GM23338 (cell line): ENCODE data around the gene TENT4B. TPM values are rescaled to one million over a fixed set of nuclear protein-coding genes. Genes with fewer than 3 reads are reported as not detected.

ENCODE experiments used
- ATAC-seq: fragments of 200-7000 bp; cut with Tn5 transposase; 3 replicates; pipeline ENCODE4 v1.9.1; 2020
- DNase-seq: peaks from one replicate; pipeline ENCODE4 v3.0.0-alpha.2; 2015; ENCODE audit warnings: low spot score
- H2AFZ ChIP-seq: fragments of 200-600 bp; sonication (generic); 2 replicates; pipeline ENCODE4 v1.8.0; 2016; ENCODE audit warnings: antibody characterized with exemption, mild to moderate bottlenecking, moderate library complexity
- H3F3A ChIP-seq: fragments of 200-600 bp; sonication (generic); replicated peaks from 2 replicates; pipeline ENCODE4 v1.8.0; 2017; ENCODE audit warnings: antibody characterized with exemption, mixed run types, low read depth
- H3K27ac ChIP-seq: fragments of 200-600 bp; sonication (generic); 2 replicates; pipeline ENCODE4 v1.6.1; 2016; ENCODE audit warnings: low read depth
- H3K27me3 ChIP-seq: fragments of 200-600 bp; sonication (generic); 2 replicates; pipeline ENCODE4 v1.8.0; 2016; ENCODE audit warnings: mild to moderate bottlenecking, mixed run types, moderate library complexity; ENCODE audit not compliant: insufficient read depth
- H3K36me3 ChIP-seq: fragments of 200-600 bp; sonication (generic); 2 replicates; pipeline ENCODE4 v1.8.0; 2016; ENCODE audit warnings: mild to moderate bottlenecking; ENCODE audit not compliant: insufficient read depth
- H3K4me1 ChIP-seq: fragments of 200-600 bp; sonication (generic); 2 replicates; pipeline ENCODE4 v1.8.0; 2016; ENCODE audit warnings: mild to moderate bottlenecking, moderate library complexity; ENCODE audit not compliant: insufficient read depth
- H3K4me2 ChIP-seq: fragments of 200-600 bp; sonication (generic); 2 replicates; pipeline ENCODE4 v1.7.1; 2017; ENCODE audit warnings: mixed run types
- H3K4me3 ChIP-seq: fragments of 200-600 bp; sonication (generic); 2 replicates; pipeline ENCODE4 v1.6.1; 2016; ENCODE audit warnings: mixed run types
- H3K79me2 ChIP-seq: fragments of 200-600 bp; sonication (generic); replicated peaks from 2 replicates; pipeline ENCODE4 v1.8.0; 2017; ENCODE audit warnings: mild to moderate bottlenecking; ENCODE audit not compliant: insufficient read depth
- H3K9me2 ChIP-seq: fragments of 200-600 bp; sonication (generic); 2 replicates; pipeline ENCODE4 v1.8.0; 2017; ENCODE audit not compliant: insufficient read depth
- H4K20me1 ChIP-seq: fragments of 200-600 bp; sonication (generic); replicated peaks from 2 replicates; pipeline ENCODE4 v1.8.0; 2017; ENCODE audit warnings: mild to moderate bottlenecking; ENCODE audit not compliant: insufficient read depth
- H3K27ac Mint-ChIP-seq: 2 replicates; pipeline ENCODE4 v1.8.0; 2020; ENCODE audit warnings: inconsistent platforms, mild to moderate bottlenecking, moderate library complexity, mixed read lengths
- H3K27me3 Mint-ChIP-seq: 3 replicates; pipeline ENCODE4 v1.8.0; 2022; ENCODE audit warnings: low read depth, mild to moderate bottlenecking, moderate library complexity, mixed read lengths, inconsistent platforms; ENCODE audit not compliant: insufficient read depth, poor library complexity
- H3K36me3 Mint-ChIP-seq: 3 replicates; pipeline ENCODE4 v1.8.0; 2021; ENCODE audit warnings: low read depth, mild to moderate bottlenecking, inconsistent platforms, moderate library complexity, mixed read lengths
- H3K4me1 Mint-ChIP-seq: 3 replicates; pipeline ENCODE4 v1.8.0; 2020; ENCODE audit warnings: mild to moderate bottlenecking, inconsistent platforms, mixed read lengths
- H3K4me3 Mint-ChIP-seq: 3 replicates; pipeline ENCODE4 v1.8.0; 2021; ENCODE audit warnings: moderate library complexity, mild to moderate bottlenecking, inconsistent platforms, mixed read lengths
- H3K9me3 Mint-ChIP-seq: 3 replicates; pipeline ENCODE4 v1.8.0; 2020; ENCODE audit warnings: moderate library complexity, mild to moderate bottlenecking, inconsistent platforms, mixed read lengths
- CREB1 ChIP-seq: fragments of 250-450 bp; sonication (Bioruptor Pico); IDR thresholded peaks from 2 replicates; pipeline ENCODE4 v1.5.0; 2020; ENCODE audit warnings: low read depth, mild to moderate bottlenecking, moderate library complexity
- CTCF ChIP-seq, 2 experiments: fragments of 200-600 bp in 1 of 2; sonication (generic) in 1 of 2; conservative IDR thresholded peaks; 2 replicates each; pipeline versions ENCODE4 v1.5.1 to v1.6.1; 2016 to 2017; ENCODE audit warnings: antibody characterized with exemption in 2 of 2, low read depth in 2 of 2, mild to moderate bottlenecking in 2 of 2, moderate library complexity in 1 of 2
- ETS1 ChIP-seq: IDR thresholded peaks from 2 replicates; pipeline ENCODE4 v1.6.1; 2016; ENCODE audit warnings: antibody characterized with exemption
- EZH2 ChIP-seq: fragments of 200-600 bp; sonication (generic); IDR thresholded peaks from one replicate; pipeline ENCODE4 v1.8.0; 2017; ENCODE audit warnings: antibody characterized with exemption, mild to moderate bottlenecking, low read depth; ENCODE audit not compliant: unreplicated experiment
- EZH2phosphoT487 ChIP-seq: fragments of 200-600 bp; sonication (generic); IDR thresholded peaks from one replicate; pipeline ENCODE4 v1.8.1; 2018; ENCODE audit warnings: antibody characterized with exemption; ENCODE audit not compliant: unreplicated experiment
- JUNB ChIP-seq: IDR thresholded peaks from one replicate; pipeline ENCODE4 v1.6.1; 2016; ENCODE audit warnings: antibody characterized with exemption; ENCODE audit not compliant: unreplicated experiment
- NANOG ChIP-seq: IDR thresholded peaks from 2 replicates; pipeline ENCODE4 v1.6.1; 2016; ENCODE audit warnings: antibody characterized with exemption, borderline replicate concordance
- POLR2AphosphoS5 ChIP-seq: IDR thresholded peaks from 2 replicates; pipeline ENCODE4 v1.6.1; 2016; ENCODE audit warnings: antibody characterized with exemption, low read depth
- STAT1 ChIP-seq: IDR thresholded peaks from one replicate; pipeline ENCODE4 v1.6.1; 2016; ENCODE audit warnings: antibody characterized with exemption; ENCODE audit not compliant: unreplicated experiment
- ZNF114 ChIP-seq: fragments of 250-450 bp; sonication (Bioruptor Pico); IDR thresholded peaks from 2 replicates; pipeline ENCODE4 v1.5.0; 2020; ENCODE audit warnings: mild to moderate bottlenecking, moderate library complexity
- ZNF331 ChIP-seq: fragments of 250-450 bp; sonication (Bioruptor Pico); IDR thresholded peaks from 2 replicates; pipeline ENCODE4 v1.5.0; 2020; ENCODE audit warnings: low read depth, mild to moderate bottlenecking, moderate library complexity
- ZNF462 ChIP-seq: fragments of 250-450 bp; sonication (Bioruptor Pico); IDR thresholded peaks from 2 replicates; pipeline ENCODE4 v1.5.0; 2020; ENCODE audit warnings: mild to moderate bottlenecking, moderate library complexity
- polyA plus RNA-seq: library from polyadenylated mRNA; unstranded; fragments of >200 nt; fragmentation: Nextera tagmentation; extraction: Ambion mirVana; gene quantifications from 2 replicates; pipeline ENCODE4 v1.2.1, GENCODE V29; 2016
- total RNA-seq: library from RNA; depleted of rRNA; stranded (reverse); fragments of >200 nt; shearing (Covaris generic); gene quantifications from 2 replicates; pipeline ENCODE4 v1.2.3, GENCODE V29; 2014
- TF ChIP-seq, protein P1 (sequence below): IDR thresholded peaks from one replicate; pipeline ENCODE4 v1.6.1; 2018; ENCODE audit warnings: antibody characterized with exemption; ENCODE audit not compliant: unreplicated experiment

Gene TENT4B
- total and polyA plus RNA-seq, 2 experiments from 2014 or later, result 17.6 to 21.3 TPM

GRCh38 chr16:50274326-50275097 is 121.4 kb downstream of the TENT4B start:
- TF ChIP-seq ETS1 (no peak), NANOG (no peak), EZH2phosphoT487 (no peak), EZH2 (no peak), JUNB (no peak), ZNF331 (no peak), CREB1 (no peak), POLR2AphosphoS5 (no peak), STAT1 (no peak), ZNF114 (no peak), ZNF462 (no peak), CTCF (conservative IDR thresholded peaks at IDR 0.05; ENCODE audit: low read depth in 2 of 2) (no peak)
- TF ChIP-seq, protein P1, sequence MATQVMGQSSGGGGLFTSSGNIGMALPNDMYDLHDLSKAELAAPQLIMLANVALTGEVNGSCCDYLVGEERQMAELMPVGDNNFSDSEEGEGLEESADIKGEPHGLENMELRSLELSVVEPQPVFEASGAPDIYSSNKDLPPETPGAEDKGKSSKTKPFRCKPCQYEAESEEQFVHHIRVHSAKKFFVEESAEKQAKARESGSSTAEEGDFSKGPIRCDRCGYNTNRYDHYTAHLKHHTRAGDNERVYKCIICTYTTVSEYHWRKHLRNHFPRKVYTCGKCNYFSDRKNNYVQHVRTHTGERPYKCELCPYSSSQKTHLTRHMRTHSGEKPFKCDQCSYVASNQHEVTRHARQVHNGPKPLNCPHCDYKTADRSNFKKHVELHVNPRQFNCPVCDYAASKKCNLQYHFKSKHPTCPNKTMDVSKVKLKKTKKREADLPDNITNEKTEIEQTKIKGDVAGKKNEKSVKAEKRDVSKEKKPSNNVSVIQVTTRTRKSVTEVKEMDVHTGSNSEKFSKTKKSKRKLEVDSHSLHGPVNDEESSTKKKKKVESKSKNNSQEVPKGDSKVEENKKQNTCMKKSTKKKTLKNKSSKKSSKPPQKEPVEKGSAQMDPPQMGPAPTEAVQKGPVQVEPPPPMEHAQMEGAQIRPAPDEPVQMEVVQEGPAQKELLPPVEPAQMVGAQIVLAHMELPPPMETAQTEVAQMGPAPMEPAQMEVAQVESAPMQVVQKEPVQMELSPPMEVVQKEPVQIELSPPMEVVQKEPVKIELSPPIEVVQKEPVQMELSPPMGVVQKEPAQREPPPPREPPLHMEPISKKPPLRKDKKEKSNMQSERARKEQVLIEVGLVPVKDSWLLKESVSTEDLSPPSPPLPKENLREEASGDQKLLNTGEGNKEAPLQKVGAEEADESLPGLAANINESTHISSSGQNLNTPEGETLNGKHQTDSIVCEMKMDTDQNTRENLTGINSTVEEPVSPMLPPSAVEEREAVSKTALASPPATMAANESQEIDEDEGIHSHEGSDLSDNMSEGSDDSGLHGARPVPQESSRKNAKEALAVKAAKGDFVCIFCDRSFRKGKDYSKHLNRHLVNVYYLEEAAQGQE, result no peak
- no peak overlapping the region for H2AFZ ChIP-seq
- H3K4me1 Mint-ChIP-seq, result peaks cover 4% of the 10 kb centered on the region; the same call in 2 of the 3 replicates
- no peaks in the 10 kb centered on the region; the same call in 1 of the 2 replicates for H4K20me1 ChIP-seq
- H3K4me3 ChIP-seq, result no peak overlapping the region
- H3K27ac Mint-ChIP-seq, result no peak overlapping the region
- H3K27me3 ChIP-seq, result no peaks in the 10 kb centered on the region
- no peak overlapping the region for H3K4me2 ChIP-seq
- H3K27me3 Mint-ChIP-seq, result peaks cover 7% of the 10 kb centered on the region
- no peaks in the 10 kb centered on the region for H3K36me3 ChIP-seq
- peaks cover 5% of the 10 kb centered on the region for H3K4me1 ChIP-seq
- H3F3A ChIP-seq, result no peaks in the 10 kb centered on the region
- no peaks in the 10 kb centered on the region for H3K9me3 Mint-ChIP-seq
- H3K4me3 Mint-ChIP-seq, result no peak overlapping the region
- ATAC-seq, result no peak
- no peak for DNase-seq
- H3K27ac ChIP-seq, result no peak overlapping the region
- H3K36me3 Mint-ChIP-seq, result no peaks in the 10 kb centered on the region
- no peaks in the 10 kb centered on the region for H3K9me2 ChIP-seq
- H3K79me2 ChIP-seq, result no peaks in the 10 kb centered on the region
